ENCODE results near the gene PPP2R5B.
A peak's percentile ranks its signal among the peaks of the same experiment; 100 is the strongest.
"Not testable (repeated sequence)": the region's sequence is repeated elsewhere in the genome, so short reads cannot be mapped to it uniquely, and the experiment has no call there.

Gene PPP2R5B

DNA sequence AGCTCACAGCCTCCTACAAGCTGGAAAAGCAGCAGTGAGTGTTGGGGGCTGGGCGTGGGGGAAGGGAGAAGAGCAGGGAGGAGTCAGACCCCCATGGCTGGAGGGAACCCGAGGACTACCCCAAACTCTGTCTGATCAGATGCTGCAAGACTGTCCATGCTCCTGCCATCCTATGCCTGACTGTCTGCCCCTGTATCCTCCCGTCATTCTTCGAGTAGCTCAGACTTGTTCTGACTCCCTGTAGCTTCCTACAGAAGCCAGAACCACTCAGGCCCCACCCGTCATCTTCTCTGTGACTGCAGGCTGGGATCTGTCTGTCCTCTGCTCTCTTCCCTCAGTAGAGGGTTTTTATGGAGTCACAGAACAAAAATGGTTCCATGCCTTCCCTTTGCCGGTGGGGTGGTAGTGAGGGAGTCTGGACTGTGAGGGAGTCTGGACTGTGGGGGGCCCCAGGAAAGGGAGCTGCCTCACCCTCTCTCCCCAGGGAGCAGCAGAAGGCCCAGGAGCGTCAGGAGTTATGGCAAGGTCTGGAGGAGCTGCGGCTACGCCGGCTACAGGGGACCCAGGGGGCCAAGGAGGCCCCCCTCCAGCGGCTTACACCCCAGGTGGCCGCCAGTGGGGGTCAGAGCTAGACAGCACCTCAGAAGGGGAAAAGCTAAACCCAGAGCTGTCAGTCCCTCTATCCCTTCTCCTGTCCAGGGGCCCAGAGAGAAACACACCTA lies 8.9 kb downstream of the PPP2R5B start:
- DNase-seq: no peak

- DNase-seq: no peak
Observed at GRCh38 chr11:64933935-64934681, 9.6 kb downstream of the PPP2R5B start.

DNA sequence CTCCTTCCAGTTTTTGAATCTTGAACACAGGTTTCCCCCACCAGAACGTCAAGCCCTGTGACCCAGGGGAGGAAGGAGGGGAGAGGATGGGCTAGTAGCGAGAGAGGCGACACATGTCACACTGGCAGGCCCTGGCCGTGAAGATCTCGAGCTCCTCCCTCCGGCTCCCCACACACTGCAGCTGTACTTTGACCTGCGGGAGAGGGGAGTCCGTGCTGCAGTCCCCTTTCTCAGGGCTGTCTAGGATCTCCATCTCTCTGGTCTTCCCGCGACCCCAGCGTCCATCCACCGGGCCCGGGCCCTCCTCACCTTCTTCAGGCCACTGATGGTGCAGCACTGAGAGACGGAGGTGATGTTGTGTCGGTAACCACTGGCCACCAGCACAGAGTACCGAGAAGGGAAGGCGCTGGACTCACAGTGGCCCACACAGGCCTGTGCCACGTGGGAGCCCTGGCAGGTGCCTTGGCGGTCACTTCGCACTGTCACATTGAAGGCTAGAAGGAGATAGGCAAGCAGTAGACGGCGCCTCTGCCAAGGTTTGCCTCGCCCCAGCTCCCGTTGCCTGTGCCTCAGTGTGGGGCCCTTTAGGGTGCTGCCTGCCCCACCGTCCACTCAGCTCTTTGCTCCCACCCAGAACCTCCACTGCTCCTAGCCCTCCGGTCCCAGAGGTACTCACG lies 10.3 kb downstream of the PPP2R5B start:
- no peak for DNase-seq

DNA sequence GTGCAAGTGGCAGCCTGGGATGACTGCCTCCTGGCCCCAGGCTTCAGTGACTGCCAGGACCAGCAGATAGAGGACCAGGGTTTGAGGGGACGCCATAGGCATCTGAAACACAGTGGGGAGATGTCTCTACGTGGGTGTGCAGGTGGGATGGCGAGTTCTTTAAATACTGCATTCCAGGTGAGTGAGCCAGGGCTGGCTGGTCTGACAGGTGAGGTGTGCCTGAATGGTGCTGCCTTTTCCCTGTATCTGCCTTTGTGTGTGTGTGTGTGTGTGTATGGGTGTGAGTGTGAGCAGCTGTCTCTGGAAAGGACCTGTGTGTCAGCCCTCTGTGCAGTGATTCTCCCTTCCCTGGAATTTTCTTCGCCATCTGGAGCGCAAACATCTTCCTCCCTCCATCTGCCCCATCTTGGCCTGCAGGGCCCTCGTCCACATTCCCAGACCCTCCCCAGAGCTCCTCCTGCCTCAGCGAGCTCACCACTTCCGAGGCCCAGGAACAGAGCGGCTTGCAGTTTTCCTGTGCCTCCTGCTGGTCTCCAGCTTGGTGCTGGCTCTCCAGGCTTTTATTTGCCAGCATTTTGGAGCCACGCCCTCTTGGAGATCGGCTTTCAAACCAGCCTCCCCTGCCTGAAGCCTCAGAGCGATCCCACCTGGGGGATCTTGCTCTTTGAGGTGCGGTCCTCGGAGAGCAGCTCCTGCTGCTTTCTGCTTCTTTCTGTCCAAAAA lies 11.0 kb downstream of the PPP2R5B start, which contains the start of gene GPHA2:
TSS of gene GPHA2 (minus strand) at position 535 of the 723 bp plus-strand sequence. CDS start at position 102, 433 bp downstream.
- no peak for DNase-seq

GRCh38 chr11:64936539-64936938 lies 12.1 kb downstream of the PPP2R5B start:
- DNase-seq: no peak

GRCh38 chr11:64947208-64947814 lies 22.8 kb downstream of the PPP2R5B start:
- no peak for DNase-seq

DNA sequence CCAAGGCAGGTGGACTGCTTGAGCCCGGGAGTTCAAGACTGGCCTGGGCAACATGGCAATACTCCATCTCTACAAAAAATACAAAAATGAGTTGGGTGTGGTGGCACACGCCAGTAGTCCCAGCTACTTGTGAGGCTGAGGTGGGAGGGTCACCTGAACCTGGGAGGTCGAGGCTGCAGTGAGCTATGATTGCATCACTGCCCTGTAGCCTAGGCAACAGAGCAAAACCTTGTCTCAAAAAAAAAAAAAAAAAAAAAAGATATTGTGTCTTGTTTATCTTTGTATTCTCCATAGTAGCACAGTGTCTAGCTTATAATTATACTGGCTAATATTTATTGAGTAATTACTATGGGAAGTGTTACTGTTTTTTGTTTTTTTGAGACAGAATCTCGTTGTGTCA lies 27.0 kb downstream of the PPP2R5B start:
- DNase-seq: no peak

GRCh38 chr11:64954201-64954600 lies 29.7 kb downstream of the PPP2R5B start:
- no peak for DNase-seq

GRCh38 chr11:64959498-64959897 lies 35.0 kb downstream of the PPP2R5B start:
- no peak for DNase-seq

GRCh38 chr11:64960719-64961118 lies 36.2 kb downstream of the PPP2R5B start:
- DNase-seq: no peak

- no peak for DNase-seq
Observed at GRCh38 chr11:64963072-64963631, 38.7 kb downstream of the PPP2R5B start.

DNA sequence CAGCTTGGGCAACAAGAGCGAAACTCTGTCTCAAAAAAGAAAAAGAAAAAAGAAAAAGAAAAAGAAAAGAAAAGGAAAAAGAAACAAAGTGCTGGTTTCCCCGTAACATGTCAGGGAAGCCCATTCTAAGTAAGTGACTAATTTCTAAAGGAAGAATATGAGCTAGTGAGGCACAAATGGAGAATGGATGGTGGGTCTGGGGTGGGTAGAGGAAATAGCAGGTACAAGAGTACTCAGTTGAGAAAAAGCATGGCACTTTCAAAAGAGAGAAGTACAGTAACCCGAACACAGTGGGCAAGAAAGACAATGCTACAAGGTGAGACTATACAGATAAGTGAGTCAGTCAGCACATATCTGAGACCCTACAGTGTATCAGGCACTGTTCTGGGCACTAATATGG lies 42.9 kb downstream of the PPP2R5B start:
- DNase-seq: no peak

GRCh38 chr11:64969209-64969608 lies 44.7 kb downstream of the PPP2R5B start:
- no peak for DNase-seq

GRCh38 chr11:64970731-64971151 lies 46.3 kb downstream of the PPP2R5B start:
- DNase-seq: peak; percentile 12

- DNase-seq: peak; percentile 83
Observed at GRCh38 chr11:64971421-64972233, 47.1 kb downstream of the PPP2R5B start, which contains the start of gene MAJIN. Gene MAJIN, minus strand, starts transcription at chr11:64972108. Its CDS starts 12,703 bp downstream, at chr11:64959405.

DNA sequence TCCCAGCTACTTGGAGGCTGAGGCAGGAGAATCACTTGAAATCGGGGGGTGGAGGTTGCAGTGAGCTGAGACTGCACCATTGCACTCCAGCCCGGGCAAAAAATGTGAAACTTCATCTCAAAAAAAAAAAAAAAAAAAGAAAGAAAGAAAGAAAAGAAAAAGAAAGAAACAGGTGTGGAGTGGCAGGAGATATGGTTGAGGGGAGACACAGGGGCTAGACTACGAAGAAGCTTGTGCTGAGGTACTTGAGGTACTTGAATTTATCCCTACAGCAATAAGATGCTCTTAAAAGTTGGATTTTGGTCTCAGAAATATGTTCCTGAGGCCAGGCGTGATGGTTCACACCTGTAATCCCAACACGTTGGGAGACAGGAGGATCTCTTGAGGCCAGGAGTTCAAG lies 49.6 kb downstream of the PPP2R5B start:
- DNase-seq: no peak

DNA sequence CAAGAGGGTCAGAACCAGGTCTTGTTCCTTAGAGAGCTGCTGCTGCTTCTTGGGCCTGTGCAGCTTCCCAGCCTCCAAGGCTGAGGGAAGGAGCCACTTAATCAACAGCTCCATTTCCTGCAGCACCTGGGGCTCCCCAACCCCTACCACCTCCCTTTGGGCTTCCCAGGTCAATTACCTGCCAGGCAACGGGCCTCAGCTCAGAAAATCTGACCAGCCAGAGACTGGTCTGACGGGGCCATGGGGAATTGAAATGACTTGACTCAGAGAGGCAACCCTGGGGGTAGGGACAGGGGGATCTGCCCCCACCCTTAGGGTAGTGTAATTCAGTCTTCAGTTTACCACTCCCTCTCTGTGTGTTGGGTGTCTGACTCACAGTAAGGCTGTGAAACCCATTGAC lies 52.2 kb downstream of the PPP2R5B start:
- no peak for DNase-seq

DNA sequence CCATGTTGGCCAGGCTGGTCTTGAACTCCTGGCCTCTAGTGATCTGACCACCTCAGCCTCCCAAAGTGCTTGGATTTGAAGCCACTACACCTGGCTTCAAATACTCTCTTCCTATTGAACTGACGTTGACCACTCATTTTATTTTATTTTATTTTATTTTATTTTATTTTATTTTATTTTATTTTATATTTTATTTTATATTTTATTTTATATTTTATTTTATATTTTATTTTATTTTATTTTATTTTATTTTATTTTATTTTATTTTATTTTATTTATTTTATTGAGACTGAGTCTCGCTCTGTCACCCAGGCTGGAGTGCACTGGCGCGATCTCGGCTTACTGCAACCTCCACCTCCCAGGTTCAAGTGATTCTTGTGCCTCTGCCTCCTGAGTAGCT lies 58.9 kb downstream of the PPP2R5B start:
- not testable (repeated sequence) for DNase-seq

Measured in activated T-cell treated with anti-CD3 and anti-CD28 coated beads for 4 hours (primary cell).